NCI-H774 (cell line): ENCODE data around the gene ARL10.
A peak's percentile ranks its signal among the peaks of the same experiment; 100 is the strongest.

Source experiments
- DNase-seq: peaks from one replicate; lab custom pipeline; 2025; lab: John Stamatoyannopoulos, UW

ARL10 gene

GRCh38 chr5:176410486-176411180, 45.3 kb downstream of the ARL10 start:
- no peak for DNase-seq

- DNase-seq, result no peak
Observed at GRCh38 chr5:176412517-176413254, 47.4 kb downstream of the ARL10 start.

DNA sequence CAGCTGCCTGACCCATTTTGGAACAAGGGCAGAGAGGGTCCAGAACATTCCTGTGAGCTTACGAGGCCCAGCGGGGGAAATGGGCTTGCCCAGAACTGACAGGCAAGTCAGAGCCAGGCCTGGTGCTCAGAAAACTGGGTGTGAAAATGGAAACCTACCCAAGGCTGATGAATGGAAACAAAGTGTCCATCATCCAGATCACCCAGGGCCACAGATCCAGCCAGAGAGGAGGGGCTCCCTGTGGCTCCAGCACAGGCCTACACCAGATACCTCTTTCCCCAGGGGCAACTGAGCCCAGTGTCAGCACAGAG, 47.9 kb downstream of the ARL10 start:
- DNase-seq, result no peak

GRCh38 chr5:176413709-176414191, 48.5 kb downstream of the ARL10 start:
- DNase-seq, result no peak

- no peak for DNase-seq
Observed at GRCh38 chr5:176414704-176415103, 49.4 kb downstream of the ARL10 start.

GRCh38 chr5:176415240-176415951, 50.1 kb downstream of the ARL10 start:
- DNase-seq, result no peak

DNA sequence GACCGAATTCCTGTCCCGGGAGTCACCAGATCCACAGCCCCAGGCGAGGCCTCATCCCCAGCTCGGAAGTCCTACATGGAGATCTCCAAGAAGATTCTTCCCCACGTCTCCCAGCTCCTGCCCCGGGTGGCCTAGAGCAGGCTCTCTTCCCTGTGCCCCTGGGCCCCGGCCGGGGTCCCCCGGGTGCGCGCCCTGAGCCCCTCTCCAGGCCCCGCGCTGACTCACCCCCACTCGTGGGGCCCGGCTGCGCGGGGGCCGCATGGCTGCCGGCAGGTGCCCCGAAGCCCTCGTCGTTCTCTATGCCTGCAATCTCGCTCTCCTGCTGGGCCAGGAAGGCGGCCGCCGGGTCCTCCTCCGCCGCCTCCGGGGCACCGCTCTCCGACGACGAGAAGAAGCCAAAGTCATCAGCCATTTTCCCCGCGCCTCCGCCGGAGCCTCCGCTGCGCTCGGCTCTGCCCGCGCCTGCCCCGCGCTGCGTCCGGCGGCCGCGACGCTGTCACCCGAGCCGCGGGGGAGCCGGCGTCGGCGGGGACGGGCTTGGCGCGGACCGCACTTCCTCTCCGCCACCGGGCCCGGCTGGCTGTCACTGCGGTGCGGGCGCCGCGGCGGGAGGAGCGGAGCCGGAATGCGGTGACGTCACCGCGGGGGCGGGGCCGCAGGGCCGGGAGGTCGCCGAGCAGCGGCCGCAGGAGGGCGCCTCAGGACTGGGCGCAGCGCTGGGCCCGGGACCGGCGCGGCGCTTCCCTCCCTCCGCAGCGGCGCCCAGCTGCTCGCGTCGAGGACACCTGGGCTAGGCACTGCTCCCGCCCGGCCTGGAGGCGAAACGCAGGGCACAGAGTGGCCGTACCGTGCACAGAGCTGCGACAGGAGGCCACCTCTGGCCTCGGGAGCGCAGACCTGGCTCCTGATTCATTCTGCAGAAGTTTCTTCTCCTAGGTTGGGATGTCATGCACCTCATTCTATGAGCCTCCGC, 51.0 kb downstream of the ARL10 start, which contains the start of gene CLTB:
TSS of gene CLTB (minus strand) at position 588 of the 973 bp plus-strand sequence. CDS start at position 412, 176 bp downstream.
- peak; percentile 90 for DNase-seq

DNA sequence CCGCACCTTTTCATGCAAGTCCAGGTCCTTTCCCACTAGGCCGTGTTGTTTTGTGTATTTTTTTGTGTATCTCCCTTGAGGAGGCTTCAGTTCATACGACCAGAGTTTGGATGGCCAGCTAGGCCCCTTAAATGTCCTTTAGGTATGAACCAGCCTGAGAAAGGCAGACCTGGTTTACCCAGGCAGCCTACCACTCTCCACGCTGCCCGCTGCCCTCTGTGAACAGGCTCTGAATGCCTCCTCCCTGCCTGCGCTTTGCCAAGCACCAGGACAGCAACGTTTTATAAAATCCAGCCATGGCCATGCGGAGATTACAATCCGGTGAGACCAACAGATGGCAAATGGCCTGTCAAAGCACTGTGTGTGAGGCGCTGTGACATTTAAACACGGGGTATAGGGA, 51.7 kb downstream of the ARL10 start:
- no peak for DNase-seq

DNA sequence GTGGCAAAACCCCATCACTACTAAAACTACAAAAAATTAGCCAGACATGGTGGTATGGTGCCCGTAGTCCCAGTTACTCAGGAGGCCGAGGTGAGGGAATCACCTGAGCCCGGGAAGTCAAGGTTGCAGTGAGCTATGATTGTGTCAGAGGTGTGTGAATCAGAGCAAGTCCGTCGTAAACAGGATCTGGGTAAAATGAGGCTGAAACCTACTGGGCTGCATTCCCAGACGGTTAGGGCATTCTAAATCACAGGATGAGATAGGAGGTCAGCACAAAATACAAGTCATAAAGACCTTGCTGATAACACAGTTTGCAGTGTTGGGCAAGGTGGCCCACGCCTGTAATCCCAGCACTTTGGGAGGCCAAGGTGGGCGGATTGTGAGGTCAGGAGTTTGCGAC, 53.0 kb downstream of the ARL10 start:
- DNase-seq, result no peak

- no peak for DNase-seq
Observed at GRCh38 chr5:176420086-176420485, 54.8 kb downstream of the ARL10 start.

DNA sequence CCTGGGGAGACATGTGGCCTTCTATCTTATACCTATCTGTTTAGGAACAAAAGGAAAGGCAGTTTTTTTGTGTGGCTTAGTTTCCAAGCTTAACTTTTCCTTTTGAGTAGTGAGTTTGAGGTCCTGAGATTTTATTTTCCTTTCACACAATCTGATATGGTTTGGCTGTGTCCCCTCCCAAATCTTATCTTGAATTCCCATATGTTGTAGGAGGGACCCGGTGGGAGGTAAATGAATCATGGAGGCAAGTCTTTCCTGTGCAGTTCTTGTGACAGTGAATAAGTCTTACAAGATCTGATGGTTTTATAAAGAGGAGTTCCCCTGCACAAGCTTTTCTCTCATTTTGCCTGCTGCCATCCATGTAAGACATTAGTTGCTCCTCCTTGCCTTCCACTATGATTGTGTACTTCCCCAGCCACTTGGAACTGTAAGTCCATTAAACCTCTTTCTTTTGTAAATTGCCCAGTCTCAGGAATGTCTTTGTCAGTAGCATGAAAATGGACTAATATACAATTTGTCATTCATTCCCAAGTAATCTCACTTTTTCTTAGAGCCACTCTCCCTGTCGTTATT, 55.8 kb downstream of the ARL10 start:
- no peak for DNase-seq

GRCh38 chr5:176424181-176424580, 58.9 kb downstream of the ARL10 start:
- DNase-seq, result no peak

DNA sequence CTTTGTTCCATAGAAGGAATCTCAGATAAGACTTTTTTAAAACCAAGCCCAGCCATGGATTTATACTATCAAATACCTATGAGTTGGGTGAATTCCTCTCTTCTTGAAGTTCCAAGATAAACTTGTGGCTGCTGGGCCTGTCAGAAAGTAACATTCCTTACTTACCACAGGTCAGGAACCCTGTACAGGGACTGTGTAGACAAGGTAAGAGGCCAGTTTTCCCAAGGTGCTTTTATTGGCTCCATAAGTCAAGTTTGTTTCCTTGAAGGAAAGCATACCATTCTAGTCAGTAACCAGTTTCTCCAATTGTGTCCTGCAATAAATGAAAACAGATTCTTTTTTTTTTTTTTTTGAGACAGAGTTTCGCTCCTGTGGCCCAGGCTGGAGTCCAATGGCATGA, 59.9 kb downstream of the ARL10 start:
- DNase-seq, result no peak

DNA sequence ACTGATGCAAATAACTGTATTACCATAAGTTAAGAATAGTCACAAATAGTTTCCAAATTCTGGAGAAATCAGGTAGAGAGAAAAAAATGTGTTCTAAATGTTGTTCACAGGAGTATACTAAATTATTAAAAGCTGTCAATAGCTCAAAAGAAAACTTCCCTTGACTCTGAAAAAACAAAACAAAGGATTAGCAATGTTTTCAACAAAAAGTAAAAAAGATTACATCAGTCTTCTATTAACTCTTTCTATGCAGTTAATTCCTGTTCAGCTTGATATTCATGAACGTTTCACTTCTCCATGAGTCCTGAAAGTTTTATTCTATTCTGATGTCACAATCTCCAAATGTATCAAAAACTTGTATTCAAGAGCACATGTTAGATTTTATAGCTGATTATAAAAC, 60.5 kb downstream of the ARL10 start:
- no peak for DNase-seq

GRCh38 chr5:176426876-176427275, 61.6 kb downstream of the ARL10 start:
- no peak for DNase-seq

DNA sequence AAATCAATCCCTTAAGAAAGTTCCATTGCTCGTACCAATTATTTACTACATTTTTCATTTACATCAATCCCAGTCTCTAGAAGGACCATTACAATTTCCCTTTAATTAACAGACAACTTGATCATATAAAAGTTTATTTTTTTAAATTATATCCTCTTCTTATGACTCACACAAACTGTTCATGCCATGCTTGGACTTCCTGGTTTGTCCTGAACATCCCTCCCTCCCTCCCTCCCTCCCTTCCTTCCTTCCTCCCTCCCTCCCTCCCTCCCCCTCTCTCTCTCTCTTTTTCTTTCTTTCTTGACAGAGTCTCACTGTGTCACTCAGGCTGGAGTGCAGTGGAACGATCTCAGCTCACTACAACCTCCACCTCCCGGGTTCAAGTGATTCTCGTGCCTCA, 62.7 kb downstream of the ARL10 start:
- no peak for DNase-seq

DNA sequence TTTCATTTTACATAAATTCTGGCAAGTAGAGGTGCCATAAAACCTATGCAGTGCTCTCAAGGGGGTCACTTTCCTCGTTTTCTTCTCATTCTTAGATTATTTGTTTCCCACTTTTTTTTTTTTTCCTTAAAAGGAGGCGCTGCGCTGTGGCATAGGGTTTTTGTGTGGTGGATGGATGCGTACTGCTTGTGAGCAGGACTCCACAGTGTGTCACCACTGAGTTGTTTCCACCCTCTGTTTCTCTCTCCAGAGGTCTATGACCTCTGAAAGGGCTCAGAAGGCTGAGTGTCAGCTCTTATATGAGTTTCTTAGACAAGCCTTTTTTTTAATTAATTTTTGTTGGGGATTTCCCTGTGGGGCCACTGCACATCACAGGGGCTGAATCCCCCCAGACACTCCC, 64.7 kb downstream of the ARL10 start:
- DNase-seq, result no peak
